ENCODE measurements around the gene APBA1.

DNA sequence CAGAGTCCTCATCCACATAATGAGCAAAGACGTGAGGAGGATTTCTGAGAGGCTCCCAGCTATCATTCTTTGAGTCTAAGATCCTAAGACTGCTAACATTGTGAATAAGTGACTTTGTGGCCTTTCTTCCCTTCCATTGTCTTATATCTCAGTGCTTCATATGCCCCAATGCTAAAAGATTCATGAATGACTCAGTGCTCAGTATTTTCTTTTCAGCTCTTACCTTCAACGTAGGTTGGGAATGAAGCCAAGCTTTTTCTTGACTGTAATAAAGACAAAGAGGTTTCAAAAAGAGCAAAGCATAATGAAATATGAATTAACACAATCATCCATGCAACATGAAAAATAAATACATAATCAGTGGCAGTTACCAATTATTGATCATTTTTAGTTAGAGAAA lies 200.7 kb downstream of the APBA1 start:
- TF ChIP-seq, protein P1, sequence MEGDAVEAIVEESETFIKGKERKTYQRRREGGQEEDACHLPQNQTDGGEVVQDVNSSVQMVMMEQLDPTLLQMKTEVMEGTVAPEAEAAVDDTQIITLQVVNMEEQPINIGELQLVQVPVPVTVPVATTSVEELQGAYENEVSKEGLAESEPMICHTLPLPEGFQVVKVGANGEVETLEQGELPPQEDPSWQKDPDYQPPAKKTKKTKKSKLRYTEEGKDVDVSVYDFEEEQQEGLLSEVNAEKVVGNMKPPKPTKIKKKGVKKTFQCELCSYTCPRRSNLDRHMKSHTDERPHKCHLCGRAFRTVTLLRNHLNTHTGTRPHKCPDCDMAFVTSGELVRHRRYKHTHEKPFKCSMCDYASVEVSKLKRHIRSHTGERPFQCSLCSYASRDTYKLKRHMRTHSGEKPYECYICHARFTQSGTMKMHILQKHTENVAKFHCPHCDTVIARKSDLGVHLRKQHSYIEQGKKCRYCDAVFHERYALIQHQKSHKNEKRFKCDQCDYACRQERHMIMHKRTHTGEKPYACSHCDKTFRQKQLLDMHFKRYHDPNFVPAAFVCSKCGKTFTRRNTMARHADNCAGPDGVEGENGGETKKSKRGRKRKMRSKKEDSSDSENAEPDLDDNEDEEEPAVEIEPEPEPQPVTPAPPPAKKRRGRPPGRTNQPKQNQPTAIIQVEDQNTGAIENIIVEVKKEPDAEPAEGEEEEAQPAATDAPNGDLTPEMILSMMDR (conservative IDR thresholded peaks at IDR 0.05), result no peak
- TF ChIP-seq ZFX (IDR thresholded peaks at IDR 0.05), result no peak

All from C4-2B (cell line).